Measurements from ENCODE around the gene NFYA. TPM values are rescaled to one million over a fixed set of nuclear protein-coding genes. Genes with fewer than 3 reads are reported as not detected.

Gene NFYA
- total and polyA plus RNA-seq, 2 of the 13 experiments (the other 11 are each of a cell fraction or from before 2014, with no cell fraction given), result 16.0 to 22.9 TPM

DNA sequence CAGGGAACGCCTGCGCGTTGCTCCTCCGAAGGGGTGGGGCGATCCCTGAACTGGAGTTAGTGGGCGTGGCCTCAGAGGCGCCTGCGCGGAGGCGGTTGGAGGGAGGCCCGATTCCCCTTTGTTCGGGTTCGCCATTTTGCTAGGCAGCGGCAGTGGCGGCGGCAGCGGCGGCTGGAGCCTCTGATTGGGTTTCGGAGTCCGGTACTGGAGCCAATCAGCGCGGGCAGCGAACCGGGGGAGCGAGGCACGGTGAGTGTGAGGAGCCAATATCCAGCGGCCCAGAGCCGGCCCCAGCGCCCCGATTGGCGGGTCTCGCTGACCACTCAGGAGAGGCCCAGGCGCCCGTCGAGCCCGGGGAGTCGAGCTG lies at the start of gene NFYA (continued):
- TF ChIP-seq, protein P1, sequence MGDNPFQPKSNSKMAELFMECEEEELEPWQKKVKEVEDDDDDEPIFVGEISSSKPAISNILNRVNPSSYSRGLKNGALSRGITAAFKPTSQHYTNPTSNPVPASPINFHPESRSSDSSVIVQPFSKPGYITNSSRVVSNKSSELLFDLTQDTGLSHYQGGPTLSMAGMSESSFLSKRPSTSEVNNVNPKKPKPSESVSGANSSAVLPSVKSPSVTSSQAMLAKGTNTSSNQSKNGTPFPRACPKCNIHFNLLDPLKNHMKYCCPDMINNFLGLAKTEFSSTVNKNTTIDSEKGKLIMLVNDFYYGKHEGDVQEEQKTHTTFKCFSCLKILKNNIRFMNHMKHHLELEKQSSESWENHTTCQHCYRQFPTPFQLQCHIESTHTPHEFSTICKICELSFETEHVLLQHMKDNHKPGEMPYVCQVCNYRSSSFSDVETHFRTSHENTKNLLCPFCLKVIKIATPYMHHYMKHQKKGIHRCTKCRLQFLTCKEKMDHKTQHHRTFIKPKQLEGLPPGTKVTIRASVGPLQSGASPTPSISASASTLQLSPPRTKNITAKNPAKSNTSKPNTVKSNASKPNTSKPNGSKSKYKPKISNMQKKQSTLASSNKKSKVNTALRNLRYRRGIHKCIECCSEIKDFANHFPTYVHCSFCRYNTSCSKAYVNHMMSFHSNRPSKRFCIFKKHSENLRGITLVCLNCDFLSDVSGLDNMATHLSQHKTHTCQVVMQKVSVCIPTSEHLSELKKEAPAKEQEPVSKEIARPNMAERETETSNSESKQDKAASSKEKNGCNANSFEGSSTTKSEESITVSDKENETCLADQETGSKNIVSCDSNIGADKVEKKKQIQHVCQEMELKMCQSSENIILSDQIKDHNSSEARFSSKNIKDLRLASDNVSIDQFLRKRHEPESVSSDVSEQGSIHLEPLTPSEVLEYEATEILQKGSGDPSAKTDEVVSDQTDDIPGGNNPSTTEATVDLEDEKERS (CRISPR knock-in tag; IDR thresholded peaks at IDR 0.05), result no peak
- TF ChIP-seq ZNF225 (CRISPR knock-in tag; IDR thresholded peaks at IDR 0.05) (no peak), HDAC2 (CRISPR knock-in tag; IDR thresholded peaks at IDR 0.05) (no peak), ZNF616 (CRISPR knock-in tag; IDR thresholded peaks at IDR 0.05; ENCODE audit: low read depth) (no peak), AHR (CRISPR knock-in tag; IDR thresholded peaks at IDR 0.05) (no peak), TGIF2 (CRISPR knock-in tag; IDR thresholded peaks at IDR 0.05) (no peak), BATF2 (CRISPR knock-in tag; IDR thresholded peaks at IDR 0.05) (no peak), HMG20B (CRISPR knock-in tag; conservative IDR thresholded peaks at IDR 0.05) (no peak), CHD2 (IDR thresholded peaks at IDR 0.05; ENCODE audit: low read depth, low read length) (no peak), SPEN (CRISPR knock-in tag; IDR thresholded peaks at IDR 0.05; ENCODE audit: low read depth) (no peak), MTERF4 (CRISPR knock-in tag; IDR thresholded peaks at IDR 0.05) (no peak), ZC3H13 (CRISPR knock-in tag; IDR thresholded peaks at IDR 0.05) (no peak), KDM2A (CRISPR knock-in tag; IDR thresholded peaks at IDR 0.05; ENCODE audit: borderline replicate concordance, low read depth) (no peak), MTA3 (CRISPR knock-in tag; IDR thresholded peaks at IDR 0.05) (no peak), NR1H2 (CRISPR knock-in tag; IDR thresholded peaks at IDR 0.05; ENCODE audit: borderline replicate concordance, low read depth) (no peak), REPIN1 (CRISPR knock-in tag; IDR thresholded peaks at IDR 0.05; ENCODE audit: borderline replicate concordance, low read depth) (no peak; the same call in 1 of the 2 replicates), ZMYM3 (CRISPR knock-in tag; IDR thresholded peaks at IDR 0.05) (no peak), ZNF839 (CRISPR knock-in tag; IDR thresholded peaks at IDR 0.05; ENCODE audit: borderline replicate concordance) (no peak), ZNF20 (CRISPR knock-in tag; IDR thresholded peaks at IDR 0.05) (no peak), ZNF891 (CRISPR knock-in tag; IDR thresholded peaks at IDR 0.05) (no peak), ZNF329 (CRISPR knock-in tag; IDR thresholded peaks at IDR 0.05; ENCODE audit: low read depth) (no peak), ZNF333 (CRISPR knock-in tag; IDR thresholded peaks at IDR 0.05; ENCODE audit: borderline replicate concordance) (0 out of 2 replicates have a peak, but pooled peaks have one; percentile 9), ZNF776 (CRISPR knock-in tag; IDR thresholded peaks at IDR 0.05) (no peak), ZNF605 (CRISPR knock-in tag; IDR thresholded peaks at IDR 0.05) (no peak)
- TF ChIP-seq, protein P2, sequence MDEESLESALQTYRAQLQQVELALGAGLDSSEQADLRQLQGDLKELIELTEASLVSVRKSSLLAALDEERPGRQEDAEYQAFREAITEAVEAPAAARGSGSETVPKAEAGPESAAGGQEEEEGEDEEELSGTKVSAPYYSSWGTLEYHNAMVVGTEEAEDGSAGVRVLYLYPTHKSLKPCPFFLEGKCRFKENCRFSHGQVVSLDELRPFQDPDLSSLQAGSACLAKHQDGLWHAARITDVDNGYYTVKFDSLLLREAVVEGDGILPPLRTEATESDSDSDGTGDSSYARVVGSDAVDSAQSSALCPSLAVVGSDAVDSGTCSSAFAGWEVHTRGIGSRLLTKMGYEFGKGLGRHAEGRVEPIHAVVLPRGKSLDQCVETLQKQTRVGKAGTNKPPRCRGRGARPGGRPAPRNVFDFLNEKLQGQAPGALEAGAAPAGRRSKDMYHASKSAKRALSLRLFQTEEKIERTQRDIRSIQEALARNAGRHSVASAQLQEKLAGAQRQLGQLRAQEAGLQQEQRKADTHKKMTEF (CRISPR knock-in tag; IDR thresholded peaks at IDR 0.05), result no peak
- TF ChIP-seq, protein P3, sequence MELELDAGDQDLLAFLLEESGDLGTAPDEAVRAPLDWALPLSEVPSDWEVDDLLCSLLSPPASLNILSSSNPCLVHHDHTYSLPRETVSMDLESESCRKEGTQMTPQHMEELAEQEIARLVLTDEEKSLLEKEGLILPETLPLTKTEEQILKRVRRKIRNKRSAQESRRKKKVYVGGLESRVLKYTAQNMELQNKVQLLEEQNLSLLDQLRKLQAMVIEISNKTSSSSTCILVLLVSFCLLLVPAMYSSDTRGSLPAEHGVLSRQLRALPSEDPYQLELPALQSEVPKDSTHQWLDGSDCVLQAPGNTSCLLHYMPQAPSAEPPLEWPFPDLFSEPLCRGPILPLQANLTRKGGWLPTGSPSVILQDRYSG (CRISPR knock-in tag; IDR thresholded peaks at IDR 0.05), result no peak
